Central memory CD8-positive, alpha-beta T cell (primary cell): Measurements from ENCODE around the gene CHN2.
"Not testable (repeated sequence)": the region's sequence is repeated elsewhere in the genome, so short reads cannot be mapped to it uniquely, and the experiment has no call there.

Experiments
- ATAC-seq: fragments of 150-1000 bp; cut with Tn5 transposase; replicated peaks from 2 replicates; pipeline ENCODE4 v1.10.0; 2022; ENCODE audit warnings: mild to moderate bottlenecking, moderate FRiP score, moderate number of reproducible peaks; ENCODE audit not compliant: poor library complexity, severe bottlenecking; ENCODE audit errors: extremely low read depth
- DNase-seq, 2 donors: peaks; one replicate each; pipeline ENCODE4 v3.0.0; 2021; ENCODE audit warnings: low spot score in 2 of 2
- H3K27ac Mint-ChIP-seq: one replicate; pipeline ENCODE4 v1.8.0; 2022; ENCODE audit warnings: low read depth, mild to moderate bottlenecking, moderate library complexity, mixed read lengths
- H3K27me3 Mint-ChIP-seq: one replicate; pipeline ENCODE4 v1.8.0; 2022; ENCODE audit warnings: mixed read lengths
- H3K36me3 Mint-ChIP-seq: one replicate; pipeline ENCODE4 v1.8.0; 2022; ENCODE audit warnings: mild to moderate bottlenecking, moderate library complexity, mixed read lengths; ENCODE audit not compliant: insufficient read depth
- H3K4me1 Mint-ChIP-seq: one replicate; pipeline ENCODE4 v1.8.0; 2022; ENCODE audit warnings: mixed read lengths
- H3K4me3 Mint-ChIP-seq: one replicate; pipeline ENCODE4 v1.8.0; 2022; ENCODE audit warnings: mild to moderate bottlenecking, moderate library complexity, mixed read lengths
- H3K9me3 Mint-ChIP-seq: one replicate; pipeline ENCODE4 v1.8.0; 2022; ENCODE audit warnings: mixed read lengths

Gene CHN2

DNA sequence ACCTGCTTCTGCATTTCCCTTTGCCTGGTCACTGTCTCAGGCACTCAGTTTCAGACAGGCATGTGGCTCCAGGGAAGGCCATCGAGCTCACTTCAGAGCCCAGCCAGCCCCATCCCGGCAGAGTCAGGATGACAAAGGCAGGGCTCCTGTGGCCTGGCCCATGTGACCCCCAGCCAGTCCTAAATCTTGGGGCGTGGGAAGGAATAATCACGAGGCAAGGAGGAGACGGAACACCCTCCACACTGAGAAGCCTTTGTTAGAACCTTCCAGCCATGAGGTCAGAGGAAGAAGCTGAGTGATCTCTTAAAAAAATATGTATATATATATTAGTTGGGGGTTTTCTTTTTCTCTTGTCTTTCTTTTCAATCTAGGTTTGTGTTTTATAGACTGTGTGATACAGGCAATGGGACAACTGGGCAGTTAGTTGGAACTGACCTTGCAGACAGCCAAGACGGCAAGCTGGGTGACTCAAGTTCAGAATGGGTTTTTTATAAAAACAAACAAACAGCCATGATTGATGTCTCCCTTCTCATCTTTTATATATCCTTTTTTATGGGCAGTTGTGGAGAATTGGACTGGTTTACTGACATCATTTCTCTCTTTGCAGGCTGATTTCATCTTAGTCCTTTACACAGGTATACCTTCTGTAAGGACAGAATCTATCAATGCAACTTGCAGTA, 60.8 kb downstream of the CHN2 start:
- Mint-ChIP-seq H3K4me3 (no peak overlapping the region), H3K36me3 (peaks cover 6% of the 10 kb centered on the region), H3K27me3 (no peaks in the 10 kb centered on the region), H3K9me3 (no peaks in the 10 kb centered on the region), H3K4me1 (peaks cover 42% of the 10 kb centered on the region), H3K27ac (peak overlapping the region; percentile 65)
- no peak for ATAC-seq
- DNase-seq = no peak

DNA sequence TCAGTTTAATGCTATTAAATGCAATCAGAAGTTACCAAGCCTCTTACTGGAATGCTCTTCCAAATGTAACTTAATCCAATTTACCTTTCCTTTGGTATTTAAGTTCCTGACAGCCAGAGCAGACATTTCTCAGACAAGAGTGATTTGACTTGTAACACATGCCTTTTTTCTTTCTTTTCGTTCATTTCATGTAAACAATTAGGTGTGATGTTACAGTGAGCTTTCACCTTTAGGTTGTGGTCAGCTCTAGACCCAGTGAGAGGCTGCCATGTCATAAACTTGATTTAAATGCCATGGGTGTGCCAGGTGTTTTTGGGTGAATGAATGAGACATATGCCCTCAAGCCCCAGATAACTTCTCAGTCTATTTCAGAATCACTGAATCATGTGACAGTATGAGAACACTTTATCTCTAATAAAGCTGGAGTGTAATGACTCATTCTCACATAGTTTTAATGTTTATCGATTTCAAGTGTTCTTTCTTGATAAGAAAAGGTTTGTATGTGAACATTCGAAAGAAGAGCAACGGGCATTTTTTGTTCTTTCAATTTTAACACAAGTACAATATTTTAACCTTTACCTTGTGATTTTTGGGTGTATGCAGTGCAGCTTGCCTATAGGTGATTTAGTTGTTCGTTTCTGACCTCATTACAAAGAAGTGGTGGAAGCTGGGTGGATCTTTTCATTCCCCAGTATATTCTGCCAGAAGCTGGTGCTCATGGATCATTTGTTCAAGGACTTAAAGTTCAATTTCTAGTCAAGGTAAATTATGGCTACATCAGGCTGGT, 61.5 kb downstream of the CHN2 start:
- Mint-ChIP-seq H3K9me3 (no peaks in the 10 kb centered on the region), H3K27ac (peak overlapping the region; percentile 65), H3K4me3 (no peak overlapping the region), H3K36me3 (peaks cover 3% of the 10 kb centered on the region), H3K27me3 (no peaks in the 10 kb centered on the region), H3K4me1 (peaks cover 44% of the 10 kb centered on the region)
- DNase-seq (peak in 1 of 2 donors; percentile 25), ATAC-seq (peak; percentile 92)

DNA sequence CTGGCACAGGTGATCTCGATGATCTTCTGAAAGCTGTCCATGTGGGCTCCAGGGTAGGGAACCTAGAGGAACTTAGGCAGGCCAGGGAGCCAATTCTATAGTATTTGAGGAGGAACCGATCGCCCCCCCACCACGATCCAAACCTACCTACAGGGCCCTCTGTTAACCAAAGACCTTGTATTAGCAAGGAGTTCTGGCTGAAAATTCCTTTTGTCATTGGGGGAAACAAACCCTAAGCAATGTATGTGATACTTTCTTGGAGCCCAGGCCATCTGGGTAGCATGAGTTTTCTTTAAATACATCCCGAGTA, 62.1 kb downstream of the CHN2 start:
- H3K4me3 Mint-ChIP-seq = no peak overlapping the region
- H3K27me3 Mint-ChIP-seq = no peaks in the 10 kb centered on the region
- no peaks in the 10 kb centered on the region for H3K9me3 Mint-ChIP-seq
- no peak for DNase-seq
- no peak for ATAC-seq
- no peak overlapping the region for H3K27ac Mint-ChIP-seq
- peaks cover 4% of the 10 kb centered on the region for H3K36me3 Mint-ChIP-seq
- peaks cover 50% of the 10 kb centered on the region for H3K4me1 Mint-ChIP-seq

GRCh38 chr7:29258951-29259350, 64.4 kb downstream of the CHN2 start:
- Mint-ChIP-seq H3K27ac (no peak overlapping the region), H3K4me3 (no peak overlapping the region), H3K4me1 (peaks cover 58% of the 10 kb centered on the region), H3K27me3 (no peaks in the 10 kb centered on the region), H3K36me3 (peaks cover 4% of the 10 kb centered on the region), H3K9me3 (no peaks in the 10 kb centered on the region)
- DNase-seq (no peak), ATAC-seq (no peak)

DNA sequence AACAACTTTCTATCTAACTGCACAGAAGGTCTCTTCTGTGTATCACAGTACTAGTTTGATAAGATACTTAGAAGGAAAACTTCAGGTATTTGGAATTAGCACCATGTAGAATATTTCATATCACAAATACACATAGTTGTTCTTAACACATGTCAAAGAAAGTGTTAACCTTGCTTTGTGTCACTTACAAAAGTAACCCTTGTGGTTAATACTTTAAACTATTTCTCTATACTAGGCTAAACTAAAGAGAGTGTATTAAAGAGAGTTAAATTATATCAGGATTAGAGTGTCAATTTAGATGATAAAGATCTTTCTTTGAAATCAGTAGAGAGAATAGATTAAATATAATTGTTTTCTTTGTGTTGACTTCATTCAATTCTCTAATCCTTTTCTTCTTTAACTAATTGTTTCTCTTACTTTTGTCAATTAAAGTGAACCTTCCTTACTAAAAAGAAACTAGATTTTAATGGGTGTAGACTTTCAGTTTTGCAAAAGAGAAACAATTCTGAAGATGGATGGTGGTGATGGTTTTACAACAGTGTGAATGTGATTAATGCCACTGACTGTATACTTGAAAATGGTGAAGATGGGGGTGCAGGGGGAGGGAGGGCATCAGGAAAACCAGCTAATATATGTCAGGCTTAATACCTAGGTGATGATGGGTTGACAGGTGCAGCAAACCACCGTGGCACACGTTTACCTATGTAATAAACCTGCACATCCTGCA, 67.8 kb downstream of the CHN2 start:
- Mint-ChIP-seq H3K4me1 (peaks cover 45% of the 10 kb centered on the region), H3K9me3 (no peaks in the 10 kb centered on the region), H3K27ac (no peak overlapping the region), H3K36me3 (peaks cover 6% of the 10 kb centered on the region), H3K4me3 (no peak overlapping the region), H3K27me3 (no peaks in the 10 kb centered on the region)
- DNase-seq = no peak
- ATAC-seq = no peak

GRCh38 chr7:29263601-29264207, 69.1 kb downstream of the CHN2 start:
- H3K27me3 Mint-ChIP-seq, ATAC-seq, H3K36me3 Mint-ChIP-seq, H3K9me3 Mint-ChIP-seq, H3K4me3 Mint-ChIP-seq, DNase-seq, H3K27ac Mint-ChIP-seq: not testable (repeated sequence)
- H3K4me1 Mint-ChIP-seq = peaks cover 34% of the 10 kb centered on the region

DNA sequence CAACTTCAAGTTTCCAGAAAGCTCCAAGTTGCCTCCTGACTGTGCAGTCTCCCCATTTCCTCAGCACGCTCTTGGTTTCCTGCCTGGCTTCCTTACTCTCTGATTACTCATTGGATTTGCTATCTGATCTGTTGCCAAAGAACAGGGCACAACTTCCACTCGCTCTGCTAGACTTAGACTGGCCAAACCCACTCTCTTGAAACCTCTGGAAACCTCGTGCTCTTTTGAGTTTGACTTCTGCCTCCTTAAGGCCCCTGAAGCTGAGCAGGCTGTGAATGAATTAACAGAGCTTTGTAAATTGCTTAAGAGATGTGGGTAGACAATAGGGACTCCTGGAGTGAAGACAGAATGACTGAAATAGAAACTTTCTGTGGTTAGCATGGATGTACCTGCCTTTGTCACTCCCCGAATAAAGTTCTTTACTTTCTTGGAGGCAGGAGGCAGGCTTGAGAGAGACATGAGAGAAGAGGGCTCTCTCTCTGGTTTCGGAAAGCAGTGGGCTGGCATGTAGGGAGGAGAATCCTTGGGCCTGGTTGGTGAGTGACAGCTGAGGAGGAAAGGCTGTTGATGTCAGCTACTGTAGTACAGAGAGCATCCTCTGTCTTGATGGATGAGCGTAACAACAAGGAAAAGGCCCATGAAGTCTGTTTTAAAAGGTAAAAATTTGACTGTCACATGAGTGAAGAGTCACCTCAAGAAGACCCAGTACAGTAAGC, 70.8 kb downstream of the CHN2 start:
- no peaks in the 10 kb centered on the region for H3K27me3 Mint-ChIP-seq
- H3K4me1 Mint-ChIP-seq = peaks cover 34% of the 10 kb centered on the region
- H3K4me3 Mint-ChIP-seq = no peak overlapping the region
- H3K36me3 Mint-ChIP-seq = peaks cover 4% of the 10 kb centered on the region
- ATAC-seq (no peak), DNase-seq (no peak)
- H3K27ac Mint-ChIP-seq = no peak overlapping the region
- no peaks in the 10 kb centered on the region for H3K9me3 Mint-ChIP-seq

- Mint-ChIP-seq H3K4me3 (no peak overlapping the region), H3K9me3 (no peaks in the 10 kb centered on the region), H3K36me3 (no peaks in the 10 kb centered on the region), H3K4me1 (peaks cover 56% of the 10 kb centered on the region), H3K27me3 (no peaks in the 10 kb centered on the region), H3K27ac (no peak overlapping the region)
- ATAC-seq (no peak), DNase-seq (no peak)
Observed at GRCh38 chr7:29269935-29270334, 75.4 kb downstream of the CHN2 start.

DNA sequence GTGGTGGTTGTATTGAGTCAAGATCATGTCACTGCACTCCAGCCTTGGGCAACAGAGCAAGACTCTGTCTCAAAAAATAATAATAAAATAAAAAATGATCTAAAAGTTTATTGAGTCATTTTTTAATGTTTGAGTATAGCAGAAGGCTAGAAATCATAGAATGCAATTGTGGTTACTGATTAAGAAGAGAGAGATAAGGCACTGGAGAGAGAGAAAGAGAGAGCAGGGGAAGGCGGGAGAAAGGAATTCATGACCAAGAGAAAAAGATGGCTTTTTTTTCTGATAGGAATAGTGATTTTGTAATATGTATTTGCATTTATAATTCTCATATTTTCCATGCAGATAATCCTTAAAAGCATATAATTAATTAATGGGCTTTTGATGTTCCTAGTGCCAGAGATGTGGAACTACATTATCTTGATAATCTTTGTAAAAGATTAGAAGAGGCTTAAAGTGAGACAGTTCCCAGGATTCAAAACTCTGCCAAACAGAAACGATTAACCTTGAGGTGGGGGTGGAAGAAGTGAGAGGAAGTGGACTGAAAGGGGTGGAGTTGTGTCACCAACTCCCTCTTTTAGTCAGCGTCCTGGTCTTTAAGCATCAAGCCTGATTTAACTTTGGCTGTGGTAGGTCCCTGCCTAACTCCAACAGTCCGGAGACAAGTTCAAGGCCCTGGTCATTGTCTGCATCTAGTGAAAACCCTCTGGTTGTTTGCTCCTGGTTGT, 76.2 kb downstream of the CHN2 start:
- Mint-ChIP-seq H3K27ac (no peak overlapping the region), H3K9me3 (no peaks in the 10 kb centered on the region), H3K4me3 (peak overlapping the region; percentile 0), H3K36me3 (no peaks in the 10 kb centered on the region), H3K4me1 (peaks cover 53% of the 10 kb centered on the region), H3K27me3 (no peaks in the 10 kb centered on the region)
- ATAC-seq (no peak), DNase-seq (no peak)

DNA sequence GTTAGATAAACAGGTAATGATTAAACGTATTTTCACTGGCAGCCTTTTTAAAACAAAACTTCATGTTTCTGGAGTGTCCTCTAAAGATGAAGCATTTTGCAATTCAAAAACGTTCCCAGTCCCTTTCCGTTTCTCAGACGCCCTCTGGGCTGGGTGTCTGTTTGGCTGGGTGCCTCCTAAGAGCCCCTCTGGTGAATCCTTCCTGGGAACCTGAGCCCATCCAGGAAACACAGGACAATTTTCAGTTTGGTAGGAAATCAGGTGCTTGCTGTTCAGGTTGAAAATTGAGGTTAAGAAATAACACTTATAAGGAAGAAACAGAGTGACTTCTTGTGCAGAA, 76.7 kb downstream of the CHN2 start:
- no peak for ATAC-seq
- DNase-seq = no peak
- peak overlapping the region; percentile 0 for H3K4me3 Mint-ChIP-seq
- H3K9me3 Mint-ChIP-seq = no peaks in the 10 kb centered on the region
- no peaks in the 10 kb centered on the region for H3K27me3 Mint-ChIP-seq
- H3K27ac Mint-ChIP-seq = peak overlapping the region; percentile 22
- peaks cover 55% of the 10 kb centered on the region for H3K4me1 Mint-ChIP-seq
- H3K36me3 Mint-ChIP-seq = no peaks in the 10 kb centered on the region

GRCh38 chr7:29272057-29272456, 77.5 kb downstream of the CHN2 start:
- DNase-seq = no peak
- Mint-ChIP-seq H3K36me3 (no peaks in the 10 kb centered on the region), H3K27me3 (no peaks in the 10 kb centered on the region), H3K27ac (peak overlapping the region; percentile 22), H3K4me1 (peaks cover 59% of the 10 kb centered on the region), H3K4me3 (peak overlapping the region; percentile 0), H3K9me3 (no peaks in the 10 kb centered on the region)
- no peak for ATAC-seq
